NOMO-1 treated with dmso at 0.1 percent for 144 hours (cell line): ENCODE results near the gene RRP1B.
"Not testable (repeated sequence)": the region's sequence is repeated elsewhere in the genome, so short reads cannot be mapped to it uniquely, and the experiment has no call there.

ENCODE experiments used
- DNase-seq: peaks from one replicate; lab custom pipeline; 2025; ENCODE audit not compliant: unreplicated experiment; lab: John Stamatoyannopoulos, UW

RRP1B gene

GRCh38 chr21:43639470-43640353 is 19.6 kb upstream of the RRP1B start:
- no peak for DNase-seq

- no peak for DNase-seq
These were observed 19.0 kb upstream of the RRP1B start for GRCh38 chr21:43640400-43640799.

GRCh38 chr21:43643193-43643592 is 16.2 kb upstream of the RRP1B start:
- no peak for DNase-seq

GRCh38 chr21:43644071-43644470 is 15.3 kb upstream of the RRP1B start:
- no peak for DNase-seq

- no peak for DNase-seq
These were observed 14.8 kb upstream of the RRP1B start for GRCh38 chr21:43644609-43645008.

- DNase-seq, result peak; percentile 88
These were observed 14.0 kb upstream of the RRP1B start for GRCh38 chr21:43645136-43645891.

GRCh38 chr21:43645976-43646375 is 13.4 kb upstream of the RRP1B start:
- DNase-seq, result no peak

GRCh38 chr21:43646550-43647260 is 12.7 kb upstream of the RRP1B start:
- peak; percentile 76 for DNase-seq

- no peak for DNase-seq
These were observed 11.2 kb upstream of the RRP1B start for GRCh38 chr21:43648171-43648570.

- DNase-seq, result not testable (repeated sequence)
These were observed 7.4 kb upstream of the RRP1B start for GRCh38 chr21:43651926-43652325.

- no peak for DNase-seq
These were observed 6.7 kb upstream of the RRP1B start for GRCh38 chr21:43652616-43653015.

- no peak for DNase-seq
These were observed 5.7 kb upstream of the RRP1B start for GRCh38 chr21:43653626-43654025.

- DNase-seq, result no peak
These were observed 4.4 kb upstream of the RRP1B start for GRCh38 chr21:43654806-43655489.

- DNase-seq, result no peak
These were observed 1.8 kb upstream of the RRP1B start for GRCh38 chr21:43657355-43658087.

GRCh38 chr21:43658088-43658741 is 1.1 kb upstream of the RRP1B start:
- DNase-seq, result no peak

- DNase-seq, result no peak
These were observed 608 bp upstream of the RRP1B start for GRCh38 chr21:43658769-43659135.

GRCh38 chr21:43662286-43662685 is 2.9 kb downstream of the RRP1B start:
- DNase-seq, result no peak

- DNase-seq, result no peak
These were observed 3.7 kb downstream of the RRP1B start for GRCh38 chr21:43663033-43663432.

- DNase-seq, result no peak
These were observed 5.0 kb downstream of the RRP1B start for GRCh38 chr21:43664358-43664757.

GRCh38 chr21:43665879-43666278 is 6.5 kb downstream of the RRP1B start:
- no peak for DNase-seq
